GM12875 (cell line): Measurements from ENCODE around the gene PABPN1L.

ENCODE experiments used
- H3K4me3 ChIP-seq: one replicate; pipeline ENCODE4 v1.5.1; 2011; ENCODE audit warnings: low read depth, low read length, control low read depth
- TF ChIP-seq, protein P1 (sequence below): IDR thresholded peaks from 2 replicates; pipeline ENCODE4 v1.5.1; 2011; ENCODE audit warnings: low read depth, mild to moderate bottlenecking, control low read depth, inconsistent platforms, low read length, moderate library complexity, borderline replicate concordance; ENCODE audit not compliant: insufficient read depth

The PABPN1L gene

DNA sequence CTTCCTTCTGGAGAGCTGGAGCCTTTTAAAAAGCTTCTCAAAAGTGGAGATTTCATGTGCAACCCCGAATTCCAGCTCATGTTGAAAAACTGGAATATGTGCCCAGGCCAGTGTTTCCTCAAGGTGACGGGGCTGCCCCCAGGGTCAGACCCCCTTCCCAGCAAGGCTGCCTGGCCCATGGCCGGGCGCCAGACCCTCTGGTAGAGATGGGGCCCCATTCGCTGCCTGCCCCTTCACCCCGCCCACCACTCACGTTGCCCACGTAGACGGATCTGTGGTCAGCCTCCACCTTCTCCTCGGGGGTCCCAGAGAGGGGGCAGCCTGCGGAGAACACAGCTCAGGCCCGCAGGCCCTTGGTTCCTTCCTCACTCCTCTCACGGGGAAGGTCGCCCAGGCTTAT, 1.1 kb downstream of the PABPN1L start:
- TF ChIP-seq, protein P1, sequence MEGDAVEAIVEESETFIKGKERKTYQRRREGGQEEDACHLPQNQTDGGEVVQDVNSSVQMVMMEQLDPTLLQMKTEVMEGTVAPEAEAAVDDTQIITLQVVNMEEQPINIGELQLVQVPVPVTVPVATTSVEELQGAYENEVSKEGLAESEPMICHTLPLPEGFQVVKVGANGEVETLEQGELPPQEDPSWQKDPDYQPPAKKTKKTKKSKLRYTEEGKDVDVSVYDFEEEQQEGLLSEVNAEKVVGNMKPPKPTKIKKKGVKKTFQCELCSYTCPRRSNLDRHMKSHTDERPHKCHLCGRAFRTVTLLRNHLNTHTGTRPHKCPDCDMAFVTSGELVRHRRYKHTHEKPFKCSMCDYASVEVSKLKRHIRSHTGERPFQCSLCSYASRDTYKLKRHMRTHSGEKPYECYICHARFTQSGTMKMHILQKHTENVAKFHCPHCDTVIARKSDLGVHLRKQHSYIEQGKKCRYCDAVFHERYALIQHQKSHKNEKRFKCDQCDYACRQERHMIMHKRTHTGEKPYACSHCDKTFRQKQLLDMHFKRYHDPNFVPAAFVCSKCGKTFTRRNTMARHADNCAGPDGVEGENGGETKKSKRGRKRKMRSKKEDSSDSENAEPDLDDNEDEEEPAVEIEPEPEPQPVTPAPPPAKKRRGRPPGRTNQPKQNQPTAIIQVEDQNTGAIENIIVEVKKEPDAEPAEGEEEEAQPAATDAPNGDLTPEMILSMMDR, result no peak
- H3K4me3 ChIP-seq, result no peak overlapping the region

- H3K4me3 ChIP-seq, result no peak overlapping the region
- TF ChIP-seq, protein P1, result no peak
Measured at GRCh38 chr16:88864521-88864920, 1.9 kb downstream of the PABPN1L start.

- TF ChIP-seq, protein P1, result no peak
- no peak overlapping the region for H3K4me3 ChIP-seq
Measured at GRCh38 chr16:88864099-88864498, 2.4 kb downstream of the PABPN1L start.

GRCh38 chr16:88863426-88863825, 3.0 kb downstream of the PABPN1L start:
- H3K4me3 ChIP-seq, result no peak overlapping the region
- TF ChIP-seq, protein P1, result no peak

GRCh38 chr16:88862968-88863367, 3.5 kb downstream of the PABPN1L start:
- H3K4me3 ChIP-seq, result no peak overlapping the region
- TF ChIP-seq, protein P1, result no peak

DNA sequence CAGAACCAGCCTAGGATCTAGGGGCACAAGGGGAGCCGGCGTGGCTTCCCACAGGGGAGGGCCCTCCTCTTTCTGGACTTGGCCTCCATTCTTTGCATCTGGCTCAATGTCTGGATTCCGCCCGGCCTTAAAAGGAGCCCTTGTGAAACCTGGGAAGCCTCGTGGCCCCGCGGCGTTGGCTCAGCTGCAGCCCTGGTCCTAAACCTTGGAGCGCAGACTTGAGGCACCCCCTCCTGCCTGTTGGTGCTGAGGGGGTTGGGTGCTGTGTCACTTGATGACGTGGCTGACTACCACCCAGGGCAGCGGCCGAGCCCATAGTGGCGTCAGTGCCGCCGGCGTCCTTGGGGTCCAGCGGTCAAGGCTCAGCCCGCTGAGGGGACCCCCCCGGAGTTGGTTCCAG, 5.1 kb downstream of the PABPN1L start:
- H3K4me3 ChIP-seq, result no peak overlapping the region
- TF ChIP-seq, protein P1, result no peak

DNA sequence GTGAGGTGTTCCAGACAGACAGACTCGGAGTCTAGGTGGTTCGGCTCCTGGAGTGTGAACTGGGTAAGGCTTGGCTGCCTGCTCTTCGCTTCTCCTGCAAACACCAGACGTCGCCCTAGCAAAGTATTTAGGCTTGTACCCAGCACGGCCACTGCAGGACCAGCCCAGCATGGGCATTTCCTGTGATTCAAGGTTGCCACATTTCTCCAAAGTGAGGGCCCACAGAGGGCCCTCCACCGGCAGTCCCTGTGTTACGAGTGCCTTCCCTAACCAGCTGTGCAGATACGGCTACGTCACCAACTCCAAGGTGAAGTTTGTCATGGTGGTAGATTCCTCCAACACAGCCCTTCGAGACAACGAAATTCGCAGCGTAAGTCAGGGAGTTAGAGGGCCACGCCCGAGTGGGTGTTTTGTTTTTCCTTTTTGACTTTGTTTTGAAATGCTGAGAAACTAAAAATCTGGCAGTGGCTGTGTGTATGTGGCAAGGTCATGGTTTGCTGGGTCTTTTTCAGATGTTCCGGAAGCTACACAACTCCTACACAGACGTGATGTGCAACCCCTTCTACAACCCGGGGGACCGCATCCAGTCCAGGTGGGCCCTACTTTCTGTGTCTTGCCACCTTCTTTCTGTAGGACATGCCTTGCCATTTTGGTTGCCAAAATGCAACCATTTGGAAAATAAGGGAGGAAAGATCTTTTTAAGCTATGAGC, 6.9 kb downstream of the PABPN1L start:
- H3K4me3 ChIP-seq, result no peak overlapping the region
- TF ChIP-seq, protein P1, result no peak
